GM23248 (cell line): ENCODE measurements around the gene SLC19A2. TPM values are rescaled to one million over a fixed set of nuclear protein-coding genes. Genes with fewer than 3 reads are reported as not detected.

Experiments
- DNase-seq: peaks from one replicate; pipeline ENCODE4 v3.0.0-alpha.2; 2015
- H2AFZ ChIP-seq: fragments of 200-600 bp; sonication (generic); 2 replicates; pipeline ENCODE4 v1.6.1; 2016; ENCODE audit warnings: antibody characterized with exemption
- H3F3A ChIP-seq: fragments of 200-600 bp; sonication (generic); 2 replicates; pipeline ENCODE4 v1.6.1; 2016; ENCODE audit warnings: mild to moderate bottlenecking, antibody characterized with exemption, mixed run types; ENCODE audit not compliant: insufficient read depth
- H3K27ac ChIP-seq: fragments of 200-600 bp; sonication (generic); 2 replicates; pipeline ENCODE4 v1.5.1; 2016; ENCODE audit warnings: mild to moderate bottlenecking
- H3K27me3 ChIP-seq: fragments of 200-600 bp; sonication (generic); replicated peaks from 2 replicates; pipeline ENCODE4 v1.6.1; 2016; ENCODE audit warnings: mild to moderate bottlenecking; ENCODE audit not compliant: insufficient read depth
- H3K36me3 ChIP-seq: fragments of 200-600 bp; sonication (generic); 2 replicates; pipeline ENCODE4 v1.6.1; 2016; ENCODE audit warnings: low read depth, mild to moderate bottlenecking
- H3K4me1 ChIP-seq: fragments of 200-600 bp; sonication (generic); 2 replicates; pipeline ENCODE4 v1.6.1; 2016; ENCODE audit warnings: mild to moderate bottlenecking; ENCODE audit not compliant: insufficient read depth
- H3K4me2 ChIP-seq: fragments of 200-600 bp; sonication (generic); one replicate; pipeline ENCODE4 v1.6.1; 2016; ENCODE audit warnings: mild to moderate bottlenecking; ENCODE audit not compliant: unreplicated experiment
- H3K4me3 ChIP-seq: fragments of 200-600 bp; sonication (generic); 2 replicates; pipeline ENCODE4 v1.5.1; 2016; ENCODE audit warnings: mild to moderate bottlenecking
- H3K79me2 ChIP-seq: fragments of 200-600 bp; sonication (generic); 2 replicates; pipeline ENCODE4 v1.6.1; 2016; ENCODE audit warnings: mild to moderate bottlenecking; ENCODE audit not compliant: insufficient read depth
- H3K9ac ChIP-seq: fragments of 200-600 bp; sonication (generic); 2 replicates; pipeline ENCODE4 v1.6.1; 2016; ENCODE audit warnings: mild to moderate bottlenecking
- H3K9me2 ChIP-seq: fragments of 200-600 bp; sonication (generic); 2 replicates; pipeline ENCODE4 v1.6.1; 2016; ENCODE audit warnings: mixed run types, mild to moderate bottlenecking, moderate library complexity; ENCODE audit not compliant: insufficient read depth
- H3K9me3 ChIP-seq: fragments of 200-600 bp; sonication (generic); one replicate; pipeline ENCODE4 v1.6.1; 2017; ENCODE audit warnings: low read depth
- H4K20me1 ChIP-seq: fragments of 200-600 bp; sonication (generic); 2 replicates; pipeline ENCODE4 v1.6.0; 2016; ENCODE audit not compliant: insufficient read depth
- EZH2 ChIP-seq: fragments of 200-600 bp; sonication (generic); IDR thresholded peaks from 2 replicates; pipeline ENCODE4 v1.6.1; 2018; ENCODE audit warnings: antibody characterized with exemption, mild to moderate bottlenecking; ENCODE audit not compliant: insufficient read depth, poor library complexity, severe bottlenecking
- EZH2phosphoT487 ChIP-seq: fragments of 200-600 bp; sonication (generic); IDR thresholded peaks from 2 replicates; pipeline ENCODE4 v1.6.1; 2018; ENCODE audit warnings: antibody characterized with exemption, moderate library complexity, mild to moderate bottlenecking, low read depth; ENCODE audit not compliant: insufficient read depth
- WGBS, 2 experiments: methylation state at CpG; one replicate each; pipeline ENCODE4 v1.1.6; 2015 to 2017; ENCODE audit warnings: low lambda C conversion rate in 2 of 2, low coverage in 1 of 2; ENCODE audit errors: missing lambda C conversion rate in 2 of 2; 5-methylcytosine and 5-hydroxymethylcytosine counted together
- in situ Hi-C: fragments of 300-500 bp; cut with MboI; formaldehyde crosslinking; loops from 2 replicates; pipeline ENCODE4 v1.15.0; 2020
- polyA plus RNA-seq: library from polyadenylated mRNA; unstranded; fragments of >200 nt; fragmentation: Nextera tagmentation; extraction: Ambion mirVana; gene quantifications from 2 replicates; pipeline ENCODE4 v1.2.1, GENCODE V29; 2016
- total RNA-seq: library from RNA; depleted of rRNA; stranded (reverse); fragments of >200 nt; shearing (Covaris generic); gene quantifications from 2 replicates; pipeline ENCODE4 v1.2.3, GENCODE V29; 2014

SLC19A2 gene
- total and polyA plus RNA-seq, 2 experiments from 2014 or later = 2.6 to 7.1 TPM

DNA sequence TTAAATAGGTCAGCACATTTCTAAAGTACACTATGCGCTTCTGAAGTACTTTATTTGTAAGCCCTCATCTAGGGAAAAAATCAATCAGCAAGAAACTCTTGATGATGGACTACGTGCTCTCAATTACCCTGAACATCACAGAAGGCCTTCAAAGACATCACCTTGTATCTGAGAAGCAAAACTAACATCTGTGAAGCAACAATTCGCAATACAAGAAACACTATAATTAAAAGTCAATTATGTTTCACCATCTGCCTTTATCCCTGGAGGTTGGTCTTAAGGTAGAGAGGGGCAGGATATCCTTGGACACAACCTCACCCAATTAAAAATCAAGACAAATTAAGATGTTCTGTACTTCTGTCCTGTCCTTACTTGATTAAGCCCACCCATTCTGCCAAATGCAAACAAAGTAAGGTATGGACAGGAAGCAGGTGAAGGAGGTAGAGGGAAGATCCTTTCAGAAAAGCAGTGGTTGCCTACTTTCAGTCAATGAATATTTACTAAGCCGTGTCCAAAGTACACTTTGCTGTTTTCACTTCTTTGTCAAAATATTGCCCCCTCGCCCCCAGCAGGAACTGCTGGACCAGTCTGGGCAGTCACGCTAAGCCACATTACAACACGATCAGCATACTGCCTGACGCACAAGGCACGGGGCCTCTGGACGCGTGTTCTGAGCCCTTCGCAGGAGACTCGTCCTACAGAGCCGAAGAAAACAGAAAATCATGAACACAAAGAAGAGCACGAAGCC is 887 bp downstream of the SLC19A2 start:
- Histone ChIP-seq H3K27me3 (no peaks in the 10 kb centered on the region), H4K20me1 (no peaks in the 10 kb centered on the region), H3K4me3 (peak overlapping the region; percentile 83), H3K79me2 (peaks cover 53% of the 10 kb centered on the region), H3K36me3 (no peaks in the 10 kb centered on the region), H3K9me3 (no peaks in the 10 kb centered on the region), H3K27ac (peak overlapping the region; percentile 98), H3K9me2 (no peaks in the 10 kb centered on the region), H3K4me2 (peak overlapping the region; percentile 89), H3K4me1 (peaks cover 28% of the 10 kb centered on the region), H3F3A (peaks cover 17% of the 10 kb centered on the region), H3K9ac (peak overlapping the region; percentile 94), H2AFZ (peak overlapping the region; percentile 90)
- in situ Hi-C loops = no loop called here
- TF ChIP-seq EZH2phosphoT487 (no peak), EZH2 (no peak)
- DNase-seq = peak; percentile 89
- 17 to 18% methylated on average over 15 of the region's 15 CpGs for WGBS, 2 experiments

DNA sequence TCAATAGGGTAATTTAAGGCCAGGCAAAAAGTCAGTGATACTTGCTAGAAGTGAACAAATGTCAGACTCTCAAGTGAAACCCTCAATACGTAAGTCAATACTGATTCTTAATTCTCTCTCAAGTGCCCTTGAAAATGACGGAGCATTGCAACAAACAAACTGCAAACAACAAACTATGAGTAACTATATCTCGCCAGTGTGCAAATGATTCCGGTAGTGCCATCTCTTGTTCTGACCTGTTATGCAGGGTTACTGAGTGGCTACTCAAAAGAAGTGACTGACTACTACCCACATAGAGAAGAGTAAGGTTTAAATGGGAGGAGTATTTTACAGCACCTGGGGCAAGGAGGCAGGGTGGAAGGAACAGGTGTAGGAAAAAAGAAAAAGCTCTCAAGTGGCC is 1.6 kb downstream of the SLC19A2 start:
- no peak overlapping the region for H3K27ac ChIP-seq
- peaks cover 17% of the 10 kb centered on the region for H3F3A ChIP-seq
- WGBS, 2 experiments = 58% methylated on average over 4 of the region's 4 CpGs
- H3K79me2 ChIP-seq = peaks cover 60% of the 10 kb centered on the region
- no peaks in the 10 kb centered on the region for H3K9me3 ChIP-seq
- peaks cover 28% of the 10 kb centered on the region for H3K4me1 ChIP-seq
- in situ Hi-C loops = no loop called here
- DNase-seq = peak; percentile 42
- H3K4me2 ChIP-seq = peak overlapping the region; percentile 89
- TF ChIP-seq EZH2phosphoT487 = no peak
- H3K9me2 ChIP-seq = no peaks in the 10 kb centered on the region
- H3K9ac ChIP-seq = peak overlapping the region; percentile 94
- H3K36me3 ChIP-seq = no peaks in the 10 kb centered on the region
- peak overlapping the region; percentile 43 for H2AFZ ChIP-seq
- no peaks in the 10 kb centered on the region for H3K27me3 ChIP-seq
- no peaks in the 10 kb centered on the region for H4K20me1 ChIP-seq
- peak overlapping the region; percentile 83 for H3K4me3 ChIP-seq

DNA sequence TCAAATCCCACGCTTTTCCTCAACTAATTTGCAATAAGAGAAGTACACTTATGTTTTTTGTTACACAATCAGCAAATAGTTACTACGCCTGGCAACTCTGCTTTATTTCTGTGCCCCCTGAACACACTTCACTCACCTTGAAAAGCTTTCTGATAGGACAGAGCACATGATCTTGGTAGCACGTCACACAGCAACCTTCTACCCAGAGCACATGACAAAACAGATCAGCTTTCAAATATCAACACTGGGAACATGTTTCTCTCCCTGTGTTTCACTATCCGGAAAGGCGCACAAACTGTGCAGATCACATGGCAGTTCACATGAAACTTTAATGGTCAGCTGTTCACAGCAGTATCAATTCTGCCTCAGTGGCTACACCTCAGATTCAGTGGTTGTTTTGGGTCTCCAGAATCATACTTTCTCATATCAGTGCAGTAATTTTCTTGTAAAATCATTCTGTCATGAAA is 2.2 kb downstream of the SLC19A2 start:
- H3K27ac ChIP-seq = no peak overlapping the region

DNA sequence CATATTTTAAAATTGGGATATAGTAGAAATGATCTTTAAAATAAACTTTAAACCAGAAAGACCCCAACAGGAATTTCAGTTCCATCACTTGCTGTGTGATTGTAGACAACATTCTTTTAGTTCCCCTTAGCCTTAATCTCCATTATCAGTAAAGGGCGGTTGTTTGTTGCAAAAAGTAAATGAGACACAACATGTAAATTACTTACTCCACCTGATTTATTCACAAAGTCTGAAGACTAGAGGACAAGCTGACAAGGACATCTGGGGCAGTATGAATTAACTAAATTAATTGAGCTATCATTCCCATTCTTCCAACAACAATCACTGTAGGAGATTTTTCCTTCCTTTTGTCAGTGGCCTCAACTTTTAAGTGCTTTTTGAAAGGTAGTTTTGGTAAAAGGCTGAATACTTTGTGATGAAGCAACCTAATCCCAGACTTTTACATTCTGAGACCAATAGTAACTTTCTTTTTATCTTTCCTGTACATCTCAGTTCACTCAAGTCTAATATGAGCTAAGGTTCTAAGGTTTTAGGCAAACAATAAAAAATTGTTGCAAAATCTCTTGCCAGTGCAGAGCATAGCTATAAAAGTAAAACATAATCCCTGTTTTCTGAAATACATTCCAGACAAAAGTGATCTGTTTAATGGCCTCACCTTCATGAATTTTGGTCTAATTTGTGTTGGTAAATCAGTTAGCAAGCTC is 6.2 kb downstream of the SLC19A2 start:
- peaks cover 78% of the 10 kb centered on the region for H3K79me2 ChIP-seq
- no peaks in the 10 kb centered on the region for H4K20me1 ChIP-seq
- no peak for DNase-seq

More for the DNA sequence above, 2.2 kb downstream of the SLC19A2 start:
- H3K9ac ChIP-seq = peak overlapping the region; percentile 94
- no peaks in the 10 kb centered on the region for H3K9me3 ChIP-seq
- H3K9me2 ChIP-seq = no peaks in the 10 kb centered on the region
- H3K27me3 ChIP-seq = no peaks in the 10 kb centered on the region
- H3K4me1 ChIP-seq = peaks cover 28% of the 10 kb centered on the region
- peak overlapping the region; percentile 89 for H3K4me2 ChIP-seq
- in situ Hi-C loops = no loop called here
- H3K36me3 ChIP-seq = no peaks in the 10 kb centered on the region
- H3K4me3 ChIP-seq = peak overlapping the region; percentile 83
- H3K79me2 ChIP-seq = peaks cover 66% of the 10 kb centered on the region
- peak overlapping the region; percentile 43 for H2AFZ ChIP-seq
- WGBS, 2 experiments = 63 to 68% methylated on average over 5 of the region's 5 CpGs
- no peaks in the 10 kb centered on the region for H4K20me1 ChIP-seq
- peaks cover 17% of the 10 kb centered on the region for H3F3A ChIP-seq
- TF ChIP-seq EZH2phosphoT487 (no peak), EZH2 (no peak)
- peak; percentile 35 for DNase-seq

More for the DNA sequence above, 6.2 kb downstream of the SLC19A2 start:
- H3K27me3 ChIP-seq = no peaks in the 10 kb centered on the region
- H2AFZ ChIP-seq = no peak overlapping the region
- peaks cover 16% of the 10 kb centered on the region for H3K4me1 ChIP-seq
- no peak overlapping the region for H3K27ac ChIP-seq
- no peaks in the 10 kb centered on the region for H3K9me3 ChIP-seq
- H3K36me3 ChIP-seq = no peaks in the 10 kb centered on the region
- H3K9ac ChIP-seq = no peak overlapping the region
- in situ Hi-C loops = no loop called here
- WGBS, 2 experiments = 98 to 100% methylated on average over 1 of the region's 1 CpG
- H3K4me3 ChIP-seq = no peak overlapping the region
- no peaks in the 10 kb centered on the region for H3F3A ChIP-seq
- H3K9me2 ChIP-seq = no peaks in the 10 kb centered on the region
- no peak overlapping the region for H3K4me2 ChIP-seq
- TF ChIP-seq EZH2phosphoT487 (no peak), EZH2 (no peak)
